K562 (cell line): ENCODE data around the gene KCNB1.

Experiments
- CBFB ChIP-seq: sonication (generic); formaldehyde crosslinking; IDR thresholded peaks from 2 replicates; pipeline ENCODE4 v1.4.0; 2020; ENCODE audit warnings: mild to moderate bottlenecking, missing genetic modification reagents
- HDGF ChIP-seq: fragments of 450-650 bp; IDR thresholded peaks from 2 replicates; pipeline ENCODE4 v1.6.1; 2016
- HNRNPK ChIP-seq: fragments of 200-400 bp; formaldehyde crosslinking; IDR thresholded peaks from one replicate; pipeline ENCODE4 v1.6.1; 2018; ENCODE audit warnings: mild to moderate bottlenecking, low read depth, low read length; ENCODE audit not compliant: poor library complexity, severe bottlenecking
- MCM7 ChIP-seq, 2 experiments: fragments of 450-650 bp; IDR thresholded peaks; 2 replicates each; pipeline ENCODE4 v1.6.1; 2016 to 2018
- MLX ChIP-seq, 2 experiments: fragments of 450-650 bp in 1 of 2; sonication (generic) in 1 of 2; formaldehyde crosslinking; conservative IDR thresholded peaks; 2 replicates each; pipeline versions ENCODE4 v1.4.0 to v1.8.1; 2020 to 2022; ENCODE audit warnings: mild to moderate bottlenecking in 1 of 2, missing genetic modification reagents in 1 of 2
- NFRKB ChIP-seq: fragments of 450-650 bp; IDR thresholded peaks from 2 replicates; pipeline ENCODE4 v1.6.1; 2016; ENCODE audit warnings: low read depth
- POLR2A ChIP-seq: fragments of 450-650 bp; conservative IDR thresholded peaks from 2 replicates; pipeline ENCODE4 v1.6.1; 2016
- PTTG1 ChIP-seq: fragments of 450-650 bp; IDR thresholded peaks from 2 replicates; pipeline ENCODE4 v1.6.1; 2016; ENCODE audit warnings: low read depth, mild to moderate bottlenecking, missing genetic modification characterization, missing compliant biosample characterization
- SMC3 ChIP-seq: conservative IDR thresholded peaks from 2 replicates; pipeline ENCODE4 v1.6.1; 2011; ENCODE audit warnings: low read depth, low read length, improper control_type of control experiment; ENCODE audit not compliant: insufficient read depth
- TOE1 ChIP-seq, 2 experiments: fragments of 450-650 bp in 1 of 2; sonication (generic) in 1 of 2; formaldehyde crosslinking in 1 of 2; IDR thresholded peaks; 2 replicates each; pipeline versions ENCODE4 v1.7.1 to v1.8.0; 2016 to 2022; ENCODE audit warnings: borderline replicate concordance in 2 of 2, mild to moderate bottlenecking in 2 of 2, antibody characterized with exemption in 1 of 2, inconsistent platforms in 1 of 2, low read depth in 1 of 2, missing genetic modification reagents in 1 of 2, moderate library complexity in 1 of 2
- ZNF354B ChIP-seq: fragments of 250-450 bp; sonication (Bioruptor Pico); IDR thresholded peaks from 2 replicates; pipeline ENCODE4 v1.4.0; 2020
- ZSCAN29 ChIP-seq: fragments of 450-650 bp; IDR thresholded peaks from 2 replicates; pipeline ENCODE4 v1.6.1; 2017
- TF ChIP-seq, protein P1 (sequence below): fragments of 150-350 bp; conservative IDR thresholded peaks from 2 replicates; pipeline ENCODE4 v1.6.1; 2014; ENCODE audit warnings: low read length

GRCh38 chr20:49320460-49320859 lies 162.0 kb downstream of the KCNB1 start:
- no peak for TF ChIP-seq TOE1 (IDR thresholded peaks at IDR 0.05; ENCODE audit: borderline replicate concordance)
- no peak for TF ChIP-seq TOE1 (CRISPR knock-in tag; IDR thresholded peaks at IDR 0.05; ENCODE audit: borderline replicate concordance, low read depth)
- TF ChIP-seq CBFB (CRISPR knock-in tag) = no peak
- no peak for TF ChIP-seq SMC3
- no peak for TF ChIP-seq POLR2A
- no peak for TF ChIP-seq ZNF354B (CRISPR knock-in tag)
- TF ChIP-seq PTTG1 (tag) = no peak
- TF ChIP-seq, protein P1, sequence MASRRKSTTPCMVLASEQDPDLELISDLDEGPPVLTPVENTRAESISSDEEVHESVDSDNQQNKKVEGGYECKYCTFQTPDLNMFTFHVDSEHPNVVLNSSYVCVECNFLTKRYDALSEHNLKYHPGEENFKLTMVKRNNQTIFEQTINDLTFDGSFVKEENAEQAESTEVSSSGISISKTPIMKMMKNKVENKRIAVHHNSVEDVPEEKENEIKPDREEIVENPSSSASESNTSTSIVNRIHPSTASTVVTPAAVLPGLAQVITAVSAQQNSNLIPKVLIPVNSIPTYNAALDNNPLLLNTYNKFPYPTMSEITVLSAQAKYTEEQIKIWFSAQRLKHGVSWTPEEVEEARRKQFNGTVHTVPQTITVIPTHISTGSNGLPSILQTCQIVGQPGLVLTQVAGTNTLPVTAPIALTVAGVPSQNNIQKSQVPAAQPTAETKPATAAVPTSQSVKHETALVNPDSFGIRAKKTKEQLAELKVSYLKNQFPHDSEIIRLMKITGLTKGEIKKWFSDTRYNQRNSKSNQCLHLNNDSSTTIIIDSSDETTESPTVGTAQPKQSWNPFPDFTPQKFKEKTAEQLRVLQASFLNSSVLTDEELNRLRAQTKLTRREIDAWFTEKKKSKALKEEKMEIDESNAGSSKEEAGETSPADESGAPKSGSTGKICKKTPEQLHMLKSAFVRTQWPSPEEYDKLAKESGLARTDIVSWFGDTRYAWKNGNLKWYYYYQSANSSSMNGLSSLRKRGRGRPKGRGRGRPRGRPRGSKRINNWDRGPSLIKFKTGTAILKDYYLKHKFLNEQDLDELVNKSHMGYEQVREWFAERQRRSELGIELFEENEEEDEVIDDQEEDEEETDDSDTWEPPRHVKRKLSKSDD = no peak
- no peak for TF ChIP-seq ZSCAN29
- no peak for TF ChIP-seq MLX (CRISPR knock-in tag; conservative IDR thresholded peaks at IDR 0.05)
- TF ChIP-seq HNRNPK = no peak
- TF ChIP-seq MCM7 (IDR thresholded peaks at IDR 0.05) = no peak
- TF ChIP-seq HDGF = no peak
- TF ChIP-seq NFRKB = no peak
